Hematopoietic multipotent progenitor cell treated with erythropoietin and hydrocortisone succinate and interleukin-3 and kit ligand, for 6 days (in vitro differentiated cells): ENCODE measurements around the gene FRY.

Experiments used
- DNase-seq: peaks from one replicate; pipeline ENCODE4 v3.0.0-alpha.2; 2015

The FRY gene

GRCh38 chr13:32178763-32179162 is 147.2 kb downstream of the FRY start:
- no peak for DNase-seq

GRCh38 chr13:32179708-32180107 is 148.1 kb downstream of the FRY start:
- DNase-seq = no peak

- DNase-seq = no peak
Measured at GRCh38 chr13:32187651-32188050, 156.1 kb downstream of the FRY start.

DNA sequence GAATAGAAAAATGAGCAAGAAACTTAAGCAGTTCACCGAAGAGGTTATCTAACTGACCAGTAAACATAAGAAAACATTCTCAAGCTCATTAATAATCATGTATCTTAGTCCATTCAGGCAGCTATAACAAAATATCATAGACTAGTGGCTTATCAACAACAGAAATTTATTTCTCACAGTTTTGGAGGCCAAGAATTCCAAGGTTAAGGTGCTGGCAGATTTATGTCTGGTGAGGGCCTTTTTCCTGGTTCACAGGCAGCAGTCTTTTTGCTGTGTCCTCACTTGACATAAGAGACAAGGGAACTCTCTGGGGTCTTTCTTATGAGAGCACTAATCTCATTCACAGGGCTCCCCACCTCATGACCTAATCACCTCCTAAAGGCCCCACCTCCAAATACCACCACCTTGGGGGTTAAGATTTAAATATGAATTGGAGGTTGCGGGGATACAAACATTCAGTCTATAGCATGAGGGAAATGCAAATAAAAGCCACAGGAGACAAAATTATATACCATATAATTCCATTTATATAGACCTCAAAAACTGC is 160.0 kb downstream of the FRY start:
- DNase-seq = no peak

DNA sequence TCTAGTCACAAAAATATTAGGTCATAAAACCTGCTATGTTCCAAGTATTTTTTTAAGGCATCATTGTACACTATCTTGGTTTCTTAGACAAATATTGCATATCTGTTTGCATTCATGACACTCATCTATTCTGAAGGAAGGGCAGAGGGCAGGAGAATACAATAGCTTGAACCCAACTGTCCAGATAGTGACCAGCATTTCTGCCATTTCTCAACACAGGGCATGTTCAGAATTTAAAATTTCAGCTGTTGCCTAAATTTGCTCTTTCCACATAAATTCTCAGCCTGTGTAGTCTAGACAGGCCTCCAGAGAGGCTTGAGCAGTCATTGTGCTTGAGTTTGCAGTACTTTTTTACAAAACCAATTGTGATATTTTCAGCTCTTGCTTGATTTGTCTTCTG is 164.1 kb downstream of the FRY start:
- DNase-seq = no peak

DNA sequence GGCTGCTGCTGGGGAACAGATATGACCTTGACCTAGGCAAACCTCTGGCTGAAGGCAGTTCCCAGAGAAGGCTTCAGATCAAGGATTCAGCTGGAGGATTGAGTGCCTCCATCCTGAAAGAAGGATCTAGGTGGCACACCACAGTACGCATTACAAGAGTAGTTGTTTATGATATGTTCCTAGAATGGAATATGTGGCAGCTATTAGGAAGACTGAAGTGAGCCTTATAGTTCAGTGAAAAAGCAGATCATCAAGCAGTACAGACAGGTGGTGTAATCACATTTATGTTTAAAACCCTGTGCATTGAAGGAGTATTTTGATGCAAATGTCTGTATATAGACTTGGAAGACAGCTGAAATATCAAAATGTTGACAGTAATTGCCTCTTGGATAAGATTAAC is 167.6 kb downstream of the FRY start:
- no peak for DNase-seq

GRCh38 chr13:32200741-32201140 is 169.2 kb downstream of the FRY start:
- no peak for DNase-seq

DNA sequence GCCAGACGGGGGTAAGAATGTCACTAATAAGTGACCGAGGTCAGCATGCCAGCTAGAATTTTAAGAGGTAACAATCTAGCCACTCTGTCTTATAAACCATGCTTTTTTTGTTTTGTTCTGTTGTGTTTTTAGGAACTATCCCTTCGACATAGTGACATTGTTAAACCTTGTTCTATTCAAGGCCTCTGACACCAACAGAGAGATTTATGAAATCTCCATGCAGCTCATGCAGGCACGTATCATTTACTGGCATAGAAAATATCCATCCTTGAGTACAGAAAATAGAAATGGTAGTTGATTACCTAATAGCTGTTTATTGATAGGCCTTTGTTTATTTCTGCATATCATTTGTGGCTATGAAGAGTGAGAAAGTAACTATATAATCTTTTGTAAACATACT is 170.2 kb downstream of the FRY start:
- no peak for DNase-seq

- DNase-seq = no peak
Measured at GRCh38 chr13:32202268-32202667, 170.7 kb downstream of the FRY start.

DNA sequence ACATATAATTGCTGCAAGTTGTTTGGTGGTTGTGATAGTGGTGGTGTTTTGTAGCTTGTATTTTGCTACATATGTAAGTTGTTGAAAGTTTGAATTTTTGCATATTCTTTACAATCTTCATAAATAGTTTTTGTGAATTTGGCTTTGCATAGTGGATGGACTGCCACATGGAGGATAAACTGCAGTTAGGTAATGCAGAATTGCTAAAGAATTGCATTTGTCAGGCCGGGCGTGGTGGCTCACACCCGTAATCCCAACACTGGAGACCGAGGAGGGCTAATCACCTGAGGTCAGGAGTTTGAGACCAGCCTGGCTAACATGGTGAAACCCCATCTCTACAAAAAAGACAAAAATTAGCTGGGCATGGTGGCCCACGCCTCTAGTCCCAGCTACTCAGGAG is 171.6 kb downstream of the FRY start:
- DNase-seq = no peak

DNA sequence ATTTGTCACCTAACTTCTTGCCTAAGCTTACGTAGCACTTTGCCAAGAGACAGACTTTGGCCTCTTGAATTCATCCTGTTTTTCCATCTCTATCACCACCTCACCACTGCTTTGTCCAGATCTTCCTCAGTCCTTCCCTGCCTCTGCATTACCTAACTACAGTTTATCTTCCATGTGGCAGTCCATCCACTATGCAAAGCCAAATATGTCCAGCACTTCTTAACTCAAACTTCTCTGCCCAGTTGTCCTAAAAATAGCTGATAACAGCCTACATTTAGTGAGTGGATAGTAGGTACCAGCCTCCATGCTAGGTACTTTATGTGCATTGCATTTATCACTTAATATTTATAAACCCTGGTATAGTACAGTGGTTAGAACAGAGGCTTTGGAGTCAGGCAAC is 172.2 kb downstream of the FRY start:
- no peak for DNase-seq

GRCh38 chr13:32205431-32206096 is 174.0 kb downstream of the FRY start:
- peak; percentile 77 for DNase-seq

DNA sequence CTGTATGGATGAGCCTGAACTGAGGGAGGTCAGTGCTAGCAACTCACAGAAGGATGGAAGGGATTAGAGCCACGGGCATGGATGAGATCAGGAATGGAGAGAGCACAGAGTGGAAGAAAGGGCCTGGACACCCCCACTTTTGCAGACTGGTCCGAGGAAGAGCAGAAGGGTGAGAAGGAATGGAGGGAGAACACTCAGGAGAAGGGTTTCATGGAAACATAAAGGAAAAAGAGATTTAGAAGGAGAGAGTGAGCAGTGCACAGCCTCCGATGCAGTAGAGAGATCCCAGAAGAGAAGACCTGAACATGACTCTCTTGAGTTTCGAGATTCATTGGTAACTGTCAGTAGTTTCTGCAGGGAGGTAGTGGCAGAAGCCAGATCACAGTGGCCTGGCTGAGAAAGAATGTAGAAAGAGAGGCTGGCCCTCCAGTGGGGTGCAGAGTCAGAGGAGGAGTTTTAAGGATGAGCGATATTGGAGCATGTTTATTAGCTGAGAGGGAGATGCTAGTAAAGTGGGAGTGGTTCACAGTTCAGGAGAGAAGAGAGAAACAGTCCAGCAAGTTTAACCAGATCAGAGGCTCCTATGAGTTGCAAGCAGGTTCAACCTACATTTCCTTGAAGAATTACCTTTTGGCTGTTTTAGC is 174.6 kb downstream of the FRY start:
- no peak for DNase-seq

DNA sequence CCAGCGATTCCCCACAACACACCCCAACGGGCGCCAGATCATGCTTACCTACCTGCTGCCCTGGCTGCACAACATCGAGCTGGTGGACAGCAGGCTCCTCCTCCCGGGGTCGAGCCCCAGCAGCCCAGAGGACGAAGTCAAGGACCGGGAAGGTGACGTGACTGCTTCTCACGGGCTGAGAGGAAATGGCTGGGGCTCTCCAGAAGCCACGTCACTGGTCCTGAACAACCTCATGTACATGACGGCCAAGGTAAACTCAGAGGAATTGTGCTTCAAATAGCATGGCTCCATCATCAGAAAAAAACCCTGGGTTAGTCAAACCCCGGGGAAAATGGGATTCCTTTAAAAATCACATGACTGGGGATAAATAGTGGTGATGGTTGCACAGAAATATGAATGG is 177.3 kb downstream of the FRY start:
- DNase-seq = no peak

GRCh38 chr13:32209652-32210051 is 178.1 kb downstream of the FRY start:
- DNase-seq = no peak

- no peak for DNase-seq
Measured at GRCh38 chr13:32210101-32210500, 178.5 kb downstream of the FRY start.

DNA sequence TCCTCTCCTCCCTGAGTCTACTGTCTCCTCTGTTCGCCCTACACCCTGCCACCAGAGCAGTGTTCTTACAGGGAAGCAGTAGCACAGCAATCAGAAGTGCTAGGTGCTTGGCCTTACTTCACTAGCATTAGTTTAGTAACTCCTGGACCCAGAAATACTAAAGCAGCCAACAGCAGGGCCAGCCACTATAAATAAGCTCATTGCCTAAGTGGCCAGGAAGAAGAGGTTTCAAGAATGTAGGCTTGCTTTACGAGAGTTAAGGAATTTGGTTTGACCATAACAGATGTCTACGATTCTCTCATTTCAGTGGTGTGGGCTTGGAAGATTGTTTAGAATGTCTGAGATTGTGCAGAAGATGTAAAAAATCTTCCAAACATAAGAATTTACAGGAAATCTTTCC is 180.2 kb downstream of the FRY start:
- no peak for DNase-seq

DNA sequence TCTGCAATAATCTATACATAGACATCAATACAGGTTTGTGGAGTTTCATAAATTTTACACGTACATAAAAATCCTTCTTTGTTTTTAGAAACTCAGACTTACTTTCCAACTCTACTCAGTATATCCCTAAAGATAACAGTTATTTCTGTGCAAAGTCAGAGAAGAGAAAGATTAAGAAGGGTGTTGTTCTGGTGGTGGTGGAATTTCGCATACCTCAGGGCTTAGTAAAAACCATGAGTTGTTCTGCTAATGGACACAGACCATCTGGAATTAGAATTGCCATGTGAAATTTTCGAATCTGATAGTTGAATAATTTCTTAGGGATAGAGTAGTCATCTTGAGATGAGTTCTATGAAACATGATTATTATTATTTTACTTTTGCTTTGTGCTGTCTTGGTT is 180.8 kb downstream of the FRY start:
- DNase-seq = no peak

DNA sequence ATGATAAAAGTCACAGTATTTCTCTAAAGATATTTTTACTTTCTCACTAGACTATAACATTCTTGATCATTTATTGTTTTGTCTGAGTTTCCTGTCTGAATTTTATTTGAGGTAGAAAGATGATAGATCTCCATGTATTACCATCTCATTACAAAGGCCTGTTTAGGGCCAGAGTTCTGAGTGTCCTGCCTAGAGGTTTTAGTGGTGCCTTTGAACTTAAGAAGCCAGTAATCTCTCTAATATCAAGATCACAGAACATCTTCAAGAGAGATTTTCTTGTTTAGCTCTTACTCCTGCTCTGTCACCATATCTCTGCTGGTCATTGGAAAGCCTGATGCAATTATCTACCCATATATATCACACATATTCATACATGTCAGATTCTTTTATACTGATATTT is 182.1 kb downstream of the FRY start:
- no peak for DNase-seq

GRCh38 chr13:32214071-32214470 is 182.5 kb downstream of the FRY start:
- DNase-seq = no peak

GRCh38 chr13:32216281-32216680 is 184.7 kb downstream of the FRY start:
- DNase-seq = no peak

DNA sequence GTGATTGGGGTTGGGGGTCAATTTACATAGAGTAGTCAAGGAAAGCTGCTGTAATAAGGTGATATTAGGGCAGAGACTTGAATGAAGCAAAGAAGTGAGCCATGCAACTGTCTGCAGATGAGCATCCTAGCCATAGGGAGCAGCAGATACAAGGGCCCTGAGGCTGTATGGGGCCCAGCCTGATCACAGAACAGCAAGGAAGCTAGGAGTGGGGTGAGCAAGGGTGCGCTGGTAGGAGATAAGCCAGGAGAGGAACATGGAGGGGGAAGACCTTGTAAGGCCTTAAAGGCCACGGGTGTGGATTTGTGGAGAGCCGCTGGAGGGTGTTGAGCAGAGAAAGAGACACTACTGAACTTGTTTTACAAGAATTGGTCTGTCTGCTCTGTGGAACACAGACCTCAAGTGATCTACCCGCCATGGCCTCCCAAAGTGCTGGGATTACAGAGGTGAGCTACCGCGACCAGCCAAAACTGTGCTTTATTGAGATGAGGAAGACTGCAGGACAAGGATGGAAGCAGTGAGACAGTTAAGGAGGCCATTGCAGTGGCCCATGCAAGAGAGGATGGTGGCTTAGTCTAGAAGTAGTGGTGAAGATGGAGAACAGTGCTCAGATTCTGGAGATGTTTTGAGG is 190.6 kb downstream of the FRY start:
- no peak for DNase-seq

DNA sequence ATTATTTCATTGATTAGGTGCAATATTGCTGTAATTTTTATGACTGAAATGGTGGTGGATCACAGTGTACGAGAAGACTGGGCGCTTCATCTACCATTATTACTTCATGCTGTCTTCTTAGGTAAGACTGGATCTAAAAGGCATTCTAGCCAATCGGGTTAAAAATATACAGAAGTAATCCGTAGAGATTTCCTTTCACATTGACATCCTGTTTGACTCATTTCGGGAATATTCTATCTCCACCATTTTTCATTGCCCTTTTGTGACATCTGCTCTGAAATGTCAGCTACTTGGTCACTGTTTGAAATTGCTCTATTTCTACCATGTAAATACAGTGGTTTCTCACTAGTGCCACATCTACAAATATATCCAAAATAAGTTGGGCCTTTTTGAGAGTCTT is 193.3 kb downstream of the FRY start:
- no peak for DNase-seq

GRCh38 chr13:32225481-32225931 is 193.9 kb downstream of the FRY start:
- DNase-seq = no peak
